Transverse colon (tissue), 4 donors: ENCODE data around the gene COG2. TPM values are rescaled to one million over a fixed set of nuclear protein-coding genes. Genes with fewer than 3 reads are reported as not detected.

Source experiments
- DNase-seq: peaks from one replicate; pipeline ENCODE4 v3.0.0-alpha.2; 2019
- H3K27ac ChIP-seq, 4 donors: fragments of 200-600 bp; sonication (generic); 2 replicates each; pipeline ENCODE4 v1.5.1; 2016 to 2018; ENCODE audit warnings: inconsistent platforms in 4 of 4
- H3K27me3 ChIP-seq: fragments of 200-600 bp; sonication (generic); 2 replicates; pipeline ENCODE4 v1.5.1; 2017; ENCODE audit warnings: inconsistent platforms
- H3K36me3 ChIP-seq, 4 donors: fragments of 200-600 bp; sonication (generic); 2 replicates each; pipeline ENCODE4 v1.5.1; 2017 to 2019; ENCODE audit warnings: inconsistent platforms in 4 of 4
- H3K4me1 ChIP-seq, 4 donors: fragments of 200-600 bp; sonication (generic); 2 replicates each; pipeline ENCODE4 v1.5.1; 2017 to 2020; ENCODE audit warnings: inconsistent platforms in 4 of 4
- H3K4me3 ChIP-seq, 4 donors: fragments of 200-600 bp; sonication (generic); 1 replicate in 1 of 4; 2 replicates in 3 of 4; pipeline versions ENCODE4 v1.5.1 to v1.6.1; 2017 to 2019; ENCODE audit warnings: inconsistent platforms in 4 of 4
- H3K9me3 ChIP-seq, 2 donors: fragments of 200-600 bp; sonication (generic); 2 replicates each; pipeline ENCODE4 v1.5.1; 2017 to 2019; ENCODE audit warnings: inconsistent platforms in 2 of 2
- CTCF ChIP-seq, 5 experiments: fragments of 200-600 bp in 3 of 5; fragments of 450-650 bp in 2 of 5; sonication (generic) in 3 of 5; IDR thresholded peaks; 1 replicate in 2 of 5; 2 replicates in 3 of 5; pipeline ENCODE4 v1.5.1; 2016 to 2017; ENCODE audit warnings: antibody characterized with exemption in 5 of 5, inconsistent platforms in 3 of 5, mild to moderate bottlenecking in 2 of 5, moderate library complexity in 1 of 5
- EP300 ChIP-seq: sonication (generic); formaldehyde crosslinking; IDR thresholded peaks from one replicate; pipeline ENCODE4 v1.6.1; 2017; ENCODE audit warnings: antibody characterized with exemption, low read depth
- POLR2A ChIP-seq: fragments of 450-650 bp; IDR thresholded peaks from one replicate; pipeline ENCODE4 v1.6.1; 2016; ENCODE audit warnings: antibody characterized with exemption, mild to moderate bottlenecking, moderate library complexity
- POLR2AphosphoS5 ChIP-seq, 3 donors: sonication (generic); formaldehyde crosslinking; IDR thresholded peaks; one replicate each; pipeline ENCODE4 v1.6.1; 2016; ENCODE audit warnings: antibody characterized with exemption in 3 of 3
- WGBS, 2 donors: methylation state at CpG; one replicate each; pipeline ENCODE4 v1.1.5; 2018; ENCODE audit warnings: low coverage in 1 of 2; 5-methylcytosine and 5-hydroxymethylcytosine counted together
- in situ Hi-C, 4 donors: fragments of 200-750 bp; cut with MboI; loops; one replicate each; pipeline versions ENCODE4 v1.15.0 to v1.15.1; 2017; ENCODE audit warnings: low sequenced_read_pairs in 3 of 4, low pct_ligation_motif_present in 1 of 4, low pct_unique_long_range_greater_than_20kb in 1 of 4
- intact Hi-C: fragments of 100-400 bp; cut with DNase I; formaldehyde crosslinking; loops from one replicate; pipeline ENCODE4 v1.15.1; 2023; ENCODE audit warnings: low total_unique reads
- total RNA-seq, 4 donors: library from RNA; depleted of rRNA; stranded (reverse); fragments of >200 nt; gene quantifications; one replicate each; pipeline ENCODE4 v1.1.0, GENCODE V29; 2016

The COG2 gene
- total RNA-seq, 4 donors from 2014 or later, result 14.3 to 43.3 (median 29.2) TPM

GRCh38 chr1:230684146-230684545 lies 41.9 kb downstream of the COG2 start:
- peaks cover 0 to 6% (median 0%) of the 10 kb centered on the region in 4 donors for H3K4me1 ChIP-seq
- no peaks in the 10 kb centered on the region for H3K27me3 ChIP-seq
- DNase-seq, result no peak
- in situ Hi-C loops, result no loop called here
- no peaks in the 10 kb centered on the region for H3K9me3 ChIP-seq
- no peak overlapping the region for H3K4me3 ChIP-seq
- no peak for TF ChIP-seq POLR2AphosphoS5 (IDR thresholded peaks at IDR 0.05)
- TF ChIP-seq EP300, result no peak
- TF ChIP-seq CTCF (IDR thresholded peaks at IDR 0.05), result no peak
- TF ChIP-seq POLR2A, result no peak
- intact Hi-C loops, result no loop called here
- H3K36me3 ChIP-seq, result peaks cover 0 to 72% (median 35%) of the 10 kb centered on the region in 4 donors
- 97% methylated on average over 2 of the region's 2 CpGs; no CpG with 5 or more reads in 1 of the 2 donors for WGBS, 2 donors
- H3K27ac ChIP-seq, result no peak overlapping the region

- in situ Hi-C loops (no loop called here), intact Hi-C loops (no loop called here)
- H3K4me1 ChIP-seq, result peaks cover 0 to 6% (median 0%) of the 10 kb centered on the region in 4 donors
- DNase-seq, result no peak
- 93 to 94% methylated on average over 4 to 5 of the region's 5 CpGs for WGBS, 2 donors
- H3K27me3 ChIP-seq, result no peaks in the 10 kb centered on the region
- H3K27ac ChIP-seq, result no peak overlapping the region
- peaks cover 0 to 72% (median 34%) of the 10 kb centered on the region in 4 donors for H3K36me3 ChIP-seq
- no peaks in the 10 kb centered on the region for H3K9me3 ChIP-seq
- no peak overlapping the region for H3K4me3 ChIP-seq
- no peak for TF ChIP-seq POLR2AphosphoS5 (IDR thresholded peaks at IDR 0.05)
- no peak for TF ChIP-seq POLR2A
- TF ChIP-seq CTCF (IDR thresholded peaks at IDR 0.05), result no peak
- no peak for TF ChIP-seq EP300
These were observed 42.7 kb downstream of the COG2 start for GRCh38 chr1:230684998-230685397.

GRCh38 chr1:230686747-230687146 lies 44.5 kb downstream of the COG2 start:
- H3K4me3 ChIP-seq, result no peak overlapping the region
- peaks cover 0 to 85% (median 37%) of the 10 kb centered on the region in 4 donors for H3K36me3 ChIP-seq
- no peak for TF ChIP-seq CTCF (IDR thresholded peaks at IDR 0.05)
- TF ChIP-seq EP300, result no peak
- TF ChIP-seq POLR2A, result no peak
- TF ChIP-seq POLR2AphosphoS5 (IDR thresholded peaks at IDR 0.05), result no peak
- in situ Hi-C loops, result no loop called here
- H3K27me3 ChIP-seq, result no peaks in the 10 kb centered on the region
- intact Hi-C loops, result no loop called here
- peaks cover 0 to 4% (median 0%) of the 10 kb centered on the region in 4 donors for H3K4me1 ChIP-seq
- 77 to 84% methylated on average over 3 to 5 of the region's 5 CpGs for WGBS, 2 donors
- no peak for DNase-seq
- H3K9me3 ChIP-seq, result no peaks in the 10 kb centered on the region
- H3K27ac ChIP-seq, result no peak overlapping the region

- TF ChIP-seq POLR2AphosphoS5 (IDR thresholded peaks at IDR 0.05), result no peak
- TF ChIP-seq EP300, result no peak
- TF ChIP-seq CTCF (IDR thresholded peaks at IDR 0.05), result no peak
- intact Hi-C loops, result no loop called here
- H3K36me3 ChIP-seq, result peaks cover 0 to 81% (median 36%) of the 10 kb centered on the region in 4 donors
These were observed 47.8 kb downstream of the COG2 start for GRCh38 chr1:230690101-230690500.

More at GRCh38 chr1:230690101-230690500, 47.8 kb downstream of the COG2 start:
- no peak overlapping the region for H3K27ac ChIP-seq
- no peaks in the 10 kb centered on the region for H3K4me1 ChIP-seq
- DNase-seq, result no peak
- in situ Hi-C loops, result no loop called here
- no peaks in the 10 kb centered on the region for H3K27me3 ChIP-seq
- H3K9me3 ChIP-seq, result no peaks in the 10 kb centered on the region
- 93 to 100% methylated on average over 1 to 9 of the region's 9 CpGs for WGBS, 2 donors
- no peak overlapping the region for H3K4me3 ChIP-seq
